Fibroblast of lung (primary cell): Measurements from ENCODE around the gene MED15. TPM values are rescaled to one million over a fixed set of nuclear protein-coding genes. Genes with fewer than 3 reads are reported as not detected.
A peak's percentile ranks its signal among the peaks of the same experiment; 100 is the strongest.

Source experiments
- DNase-seq, 2 donors: peaks; one replicate each; pipeline versions ENCODE4 v3.0.0 to v3.0.0-alpha.2; 2010; ENCODE audit warnings: low read depth in 2 of 2
- H2AFZ ChIP-seq: 2 replicates; pipeline ENCODE4 v1.5.1; 2012; ENCODE audit warnings: low read length, control low read depth, inconsistent platforms
- H3K27ac ChIP-seq: 2 replicates; pipeline ENCODE4 v1.5.1; 2011; ENCODE audit warnings: low read length, control low read depth; ENCODE audit not compliant: insufficient read depth
- H3K27me3 ChIP-seq: 2 replicates; pipeline ENCODE4 v1.5.1; 2011; ENCODE audit warnings: mild to moderate bottlenecking, low read length; ENCODE audit not compliant: control insufficient read depth, insufficient read depth
- H3K36me3 ChIP-seq: 2 replicates; pipeline ENCODE4 v1.5.1; 2011; ENCODE audit warnings: low read length; ENCODE audit not compliant: control insufficient read depth, insufficient read depth
- H3K4me1 ChIP-seq: 2 replicates; pipeline ENCODE4 v1.5.1; 2011; ENCODE audit warnings: low read length; ENCODE audit not compliant: control insufficient read depth, insufficient read depth; ENCODE audit errors: extremely low read depth
- H3K4me2 ChIP-seq: 2 replicates; pipeline ENCODE4 v1.5.1; 2011; ENCODE audit warnings: low read length, control low read depth; ENCODE audit not compliant: insufficient read depth; ENCODE audit errors: extremely low read depth
- H3K4me3 ChIP-seq, 4 experiments: fragments of 200-600 bp in 1 of 4; sonication (generic) in 1 of 4; replicated peaks in 1 of 4; 2 replicates each; pipeline ENCODE4 v1.5.1; 2011 to 2016; ENCODE audit warnings: low read length in 4 of 4, low read depth in 3 of 4, mild to moderate bottlenecking in 3 of 4, control low read depth in 2 of 4, inconsistent platforms in 1 of 4, mixed read lengths in 1 of 4; ENCODE audit not compliant: insufficient read depth in 1 of 4; ENCODE audit errors: control extremely low read depth in 1 of 4
- H3K79me2 ChIP-seq: 2 replicates; pipeline ENCODE4 v1.5.1; 2012; ENCODE audit warnings: mild to moderate bottlenecking, low read length, inconsistent platforms; ENCODE audit not compliant: control insufficient read depth, insufficient read depth
- H3K9ac ChIP-seq: 2 replicates; pipeline ENCODE4 v1.5.1; 2011; ENCODE audit warnings: mild to moderate bottlenecking, low read length, control low read depth; ENCODE audit not compliant: insufficient read depth
- H3K9me3 ChIP-seq: 2 replicates; pipeline ENCODE4 v1.5.1; 2012; ENCODE audit warnings: low read depth, low read length; ENCODE audit not compliant: control insufficient read depth, insufficient read depth
- H4K20me1 ChIP-seq: 2 replicates; pipeline ENCODE4 v1.5.1; 2011; ENCODE audit warnings: low read length; ENCODE audit not compliant: control insufficient read depth, insufficient read depth; ENCODE audit errors: extremely low read depth
- EZH2 ChIP-seq: IDR thresholded peaks from 2 replicates; pipeline ENCODE4 v1.5.1; 2012; ENCODE audit warnings: low read length, control low read depth, mild to moderate bottlenecking; ENCODE audit errors: missing control alignments
- polyA plus RNA-seq, 2 donors: library from polyadenylated mRNA; depleted of rRNA in 1 of 2; stranded (reverse) in 1 of 2; unstranded in 1 of 2; fragments of >200 nt; gene quantifications; 2 replicates each; pipeline ENCODE4 v1.2.1, GENCODE V29; 2011 to 2012; ENCODE audit warnings: missing spikeins in 1 of 2
- total RNA-seq: library from RNA; depleted of rRNA; stranded (reverse); fragments of >200 nt; gene quantifications from 2 replicates; pipeline ENCODE4 v1.2.1, GENCODE V29; 2014
- TF ChIP-seq, protein P1 (sequence below), 2 donors: IDR thresholded peaks in 1 of 2; conservative IDR thresholded peaks in 1 of 2; 1 replicate in 1 of 2; 2 replicates in 1 of 2; pipeline ENCODE4 v1.5.1; 2011 to 2012; ENCODE audit warnings: low read length in 2 of 2, control low read depth in 1 of 2, inconsistent platforms in 1 of 2, low read depth in 1 of 2, mild to moderate bottlenecking in 1 of 2

Gene MED15
- total and polyA plus RNA-seq, 2 donors (not counting 1 experiment from before 2014, with no cell fraction given): 28.6 TPM

DNA sequence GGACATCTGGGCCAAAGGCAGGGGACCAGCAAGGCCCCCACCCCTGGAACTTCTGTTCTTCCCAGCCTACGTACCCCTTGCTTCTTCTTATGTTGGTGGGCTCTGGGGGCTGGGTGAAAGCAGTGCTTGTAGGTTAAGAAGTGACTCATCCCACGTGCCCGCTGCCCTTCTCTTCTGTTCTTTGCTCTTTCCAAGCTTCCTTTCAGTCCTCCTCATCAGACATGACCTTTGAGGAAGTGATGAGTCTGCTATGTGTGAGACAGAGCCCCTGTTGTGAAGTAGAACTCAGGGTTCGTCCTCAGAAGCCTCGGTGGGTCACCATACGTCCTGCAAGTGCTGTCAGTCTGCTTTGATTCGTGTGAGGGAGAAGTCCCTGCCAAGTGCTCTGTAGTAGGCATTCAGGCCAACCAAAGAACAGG lies 12.7 kb downstream of the MED15 start:
- Histone ChIP-seq H4K20me1 (no peaks in the 10 kb centered on the region), H3K4me1 (peaks cover 29% of the 10 kb centered on the region), H3K4me2 (no peak overlapping the region), H3K27ac (peak overlapping the region; percentile 65), H3K27me3 (no peaks in the 10 kb centered on the region), H3K79me2 (peaks cover 93% of the 10 kb centered on the region), H3K36me3 (peaks cover 6% of the 10 kb centered on the region), H3K4me3 (no peak overlapping the region), H3K9ac (no peak overlapping the region), H2AFZ (no peak overlapping the region), H3K9me3 (no peaks in the 10 kb centered on the region)
- peak; percentile 33 to 64 for DNase-seq
- TF ChIP-seq EZH2: no peak
- TF ChIP-seq, protein P1, sequence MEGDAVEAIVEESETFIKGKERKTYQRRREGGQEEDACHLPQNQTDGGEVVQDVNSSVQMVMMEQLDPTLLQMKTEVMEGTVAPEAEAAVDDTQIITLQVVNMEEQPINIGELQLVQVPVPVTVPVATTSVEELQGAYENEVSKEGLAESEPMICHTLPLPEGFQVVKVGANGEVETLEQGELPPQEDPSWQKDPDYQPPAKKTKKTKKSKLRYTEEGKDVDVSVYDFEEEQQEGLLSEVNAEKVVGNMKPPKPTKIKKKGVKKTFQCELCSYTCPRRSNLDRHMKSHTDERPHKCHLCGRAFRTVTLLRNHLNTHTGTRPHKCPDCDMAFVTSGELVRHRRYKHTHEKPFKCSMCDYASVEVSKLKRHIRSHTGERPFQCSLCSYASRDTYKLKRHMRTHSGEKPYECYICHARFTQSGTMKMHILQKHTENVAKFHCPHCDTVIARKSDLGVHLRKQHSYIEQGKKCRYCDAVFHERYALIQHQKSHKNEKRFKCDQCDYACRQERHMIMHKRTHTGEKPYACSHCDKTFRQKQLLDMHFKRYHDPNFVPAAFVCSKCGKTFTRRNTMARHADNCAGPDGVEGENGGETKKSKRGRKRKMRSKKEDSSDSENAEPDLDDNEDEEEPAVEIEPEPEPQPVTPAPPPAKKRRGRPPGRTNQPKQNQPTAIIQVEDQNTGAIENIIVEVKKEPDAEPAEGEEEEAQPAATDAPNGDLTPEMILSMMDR (conservative IDR thresholded peaks at IDR 0.05 in 1 of 2, IDR thresholded peaks at IDR 0.05 in 1 of 2; ENCODE audit: low read depth in 1 of 2, low read length in 2 of 2): no peak

DNA sequence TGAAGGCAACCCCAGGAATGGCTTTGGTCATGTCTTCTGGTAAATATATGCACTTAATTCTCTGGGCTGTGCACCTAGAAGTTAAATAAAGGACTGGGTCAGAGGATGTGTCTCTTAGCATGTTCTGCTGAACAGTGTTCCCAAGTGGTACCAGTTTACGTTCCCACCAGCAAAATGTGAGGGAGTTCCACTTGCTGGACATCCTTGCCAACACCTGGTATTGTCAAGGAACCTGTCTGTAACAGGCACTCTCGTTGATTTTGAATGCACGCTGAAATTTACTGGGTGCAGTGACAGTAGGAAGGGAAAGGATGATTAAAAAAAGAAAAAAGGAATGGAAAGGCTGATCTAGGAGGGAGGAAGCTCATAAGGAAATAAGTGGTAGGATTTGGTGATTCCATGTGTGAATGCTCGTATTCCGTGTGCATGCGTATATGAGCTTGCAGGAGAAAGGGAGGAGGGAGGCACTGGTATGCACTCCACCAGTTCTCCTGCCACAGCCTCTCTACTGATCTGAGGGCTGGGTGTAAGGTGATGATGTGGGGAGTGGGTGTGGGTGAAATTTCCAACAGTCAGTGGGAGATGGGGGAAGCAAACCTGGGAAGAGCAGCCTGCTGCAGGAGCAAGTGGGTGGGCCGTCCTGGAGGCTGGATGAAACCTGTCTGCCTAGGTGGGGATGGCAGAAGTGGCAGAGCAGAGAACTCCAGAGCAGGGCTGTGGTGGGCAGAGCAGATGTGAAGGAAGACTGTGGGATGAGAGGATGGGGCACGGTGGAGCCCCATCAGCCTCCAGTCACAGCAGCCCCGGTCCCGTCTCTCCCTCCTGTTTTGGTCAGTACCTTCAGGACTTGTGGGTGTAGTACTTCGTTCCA lies 15.0 kb downstream of the MED15 start:
- no peak overlapping the region for H2AFZ ChIP-seq
- H3K4me3 ChIP-seq: no peak overlapping the region
- H3K36me3 ChIP-seq: peaks cover 6% of the 10 kb centered on the region
- TF ChIP-seq, protein P1 (conservative IDR thresholded peaks at IDR 0.05 in 1 of 2, IDR thresholded peaks at IDR 0.05 in 1 of 2; ENCODE audit: low read depth in 1 of 2, low read length in 2 of 2): no peak
- no peak for TF ChIP-seq EZH2
- no peak for DNase-seq
- no peaks in the 10 kb centered on the region for H4K20me1 ChIP-seq
- peak overlapping the region; percentile 74 for H3K27ac ChIP-seq
- peak overlapping the region; percentile 33 for H3K4me2 ChIP-seq
- H3K9ac ChIP-seq: no peak overlapping the region
- H3K9me3 ChIP-seq: no peaks in the 10 kb centered on the region
- peaks cover 35% of the 10 kb centered on the region for H3K4me1 ChIP-seq
- H3K27me3 ChIP-seq: no peaks in the 10 kb centered on the region
- peaks cover 89% of the 10 kb centered on the region for H3K79me2 ChIP-seq

- Histone ChIP-seq H4K20me1 (no peaks in the 10 kb centered on the region), H3K4me3 (no peak overlapping the region), H3K27ac (peak overlapping the region; percentile 74), H3K79me2 (peaks cover 87% of the 10 kb centered on the region), H3K9me3 (no peaks in the 10 kb centered on the region), H3K9ac (no peak overlapping the region), H3K27me3 (no peaks in the 10 kb centered on the region), H3K4me2 (peak overlapping the region; percentile 33), H3K4me1 (peaks cover 35% of the 10 kb centered on the region), H3K36me3 (peaks cover 6% of the 10 kb centered on the region), H2AFZ (no peak overlapping the region)
- TF ChIP-seq, protein P1 (conservative IDR thresholded peaks at IDR 0.05 in 1 of 2, IDR thresholded peaks at IDR 0.05 in 1 of 2; ENCODE audit: low read depth in 1 of 2, low read length in 2 of 2): no peak
- TF ChIP-seq EZH2: no peak
- DNase-seq: peak; percentile 74 to 83
These were observed 15.9 kb downstream of the MED15 start for GRCh38 chr22:20523086-20523983.
